MV-4-11 (cell line): ENCODE results near the gene ZBTB32.

ENCODE experiments used
- DNase-seq: peaks from one replicate; lab custom pipeline; 2025; lab: John Stamatoyannopoulos, UW

The ZBTB32 gene

GRCh38 chr19:35695895-35696422, 8.4 kb upstream of the ZBTB32 start:
- no peak for DNase-seq

DNA sequence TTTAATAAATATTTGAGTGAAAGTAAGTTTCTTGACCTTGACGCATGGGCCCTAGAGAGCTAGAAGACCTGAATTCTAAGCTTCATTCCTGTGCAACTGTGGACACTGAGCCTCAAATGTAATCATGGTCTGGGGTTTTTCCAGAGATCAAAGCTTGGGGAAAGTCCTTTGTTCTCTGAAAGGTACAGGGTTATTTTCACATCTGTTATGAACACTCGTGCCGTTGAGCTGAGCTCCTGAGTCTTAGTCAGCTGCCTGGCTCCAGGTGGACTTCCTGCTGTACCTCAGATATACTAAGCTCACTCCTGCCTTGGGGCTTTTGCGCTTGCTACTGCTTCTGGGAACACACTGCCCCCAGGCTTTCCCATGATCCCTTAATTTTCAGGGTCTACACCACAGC, 7.5 kb upstream of the ZBTB32 start:
- no peak for DNase-seq

DNA sequence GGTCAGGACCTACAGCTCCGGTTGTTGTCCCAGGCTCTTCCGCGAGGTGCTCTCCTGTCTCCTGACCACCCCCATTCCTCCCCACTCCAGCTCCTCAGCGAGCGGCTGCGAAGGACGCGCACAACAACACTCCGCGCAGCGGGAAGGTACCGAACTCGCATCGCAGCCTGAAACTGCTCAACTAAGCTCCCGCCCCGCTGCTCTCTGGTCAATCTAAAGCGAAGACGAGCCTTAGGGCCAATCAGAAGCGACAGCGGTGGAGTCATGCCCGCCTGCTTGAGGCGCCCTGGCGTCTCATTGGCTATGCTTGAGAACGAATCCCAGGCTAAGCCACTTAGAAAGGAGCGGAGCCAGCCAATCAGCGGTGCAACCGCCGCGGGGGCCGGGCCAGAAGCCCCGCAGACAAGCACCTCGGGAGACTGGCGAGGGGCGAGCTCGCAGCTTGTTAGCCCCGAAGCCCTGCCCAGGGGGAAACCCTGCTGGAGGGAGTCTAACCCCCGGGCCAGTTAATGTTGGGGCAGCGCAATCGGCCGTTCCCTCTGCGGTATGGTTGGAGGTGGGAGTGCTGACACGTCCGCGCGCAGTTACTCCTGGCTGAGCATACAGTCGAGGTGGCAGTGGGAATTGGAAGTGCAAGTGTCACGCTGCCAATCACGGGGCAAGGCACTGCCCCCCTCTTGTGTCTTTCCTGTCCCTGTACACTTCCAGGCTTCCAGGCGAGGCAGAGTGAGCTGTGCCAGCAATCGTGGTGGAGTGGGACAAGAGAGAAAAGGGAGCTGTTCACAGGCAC, 1.9 kb upstream of the ZBTB32 start:
- DNase-seq: peak; percentile 99

GRCh38 chr19:35703343-35703742, 1.0 kb upstream of the ZBTB32 start:
- no peak for DNase-seq

DNA sequence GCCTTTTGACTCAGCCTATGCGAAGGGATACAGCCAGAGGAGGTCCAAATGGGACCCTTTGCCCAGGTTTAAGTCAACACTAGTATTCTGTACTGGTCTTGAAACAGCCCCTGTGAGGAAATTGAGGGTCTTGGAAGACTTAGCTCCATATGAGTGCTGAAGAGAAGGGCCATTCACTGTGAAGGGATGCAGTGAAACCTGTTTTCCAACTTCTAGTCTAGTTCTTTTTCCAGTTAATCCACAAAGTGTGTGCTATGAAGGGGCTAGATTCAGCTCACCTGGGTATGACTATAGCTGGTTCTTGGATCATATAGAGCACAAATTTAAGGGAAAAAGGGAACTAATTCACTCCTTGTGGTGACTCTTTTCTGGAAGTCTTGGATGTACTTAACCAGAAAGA, 4.0 kb downstream of the ZBTB32 start:
- DNase-seq: no peak

- DNase-seq: no peak
Observed at GRCh38 chr19:35710784-35711723, 6.7 kb downstream of the ZBTB32 start.

- no peak for DNase-seq
Observed at GRCh38 chr19:35712567-35713505, 8.5 kb downstream of the ZBTB32 start.

GRCh38 chr19:35713506-35713850, 9.1 kb downstream of the ZBTB32 start:
- DNase-seq: no peak

- DNase-seq: no peak
Observed at GRCh38 chr19:35713904-35714495, 9.6 kb downstream of the ZBTB32 start.

- peak; percentile 30 for DNase-seq
Observed at GRCh38 chr19:35714601-35715354, 10.4 kb downstream of the ZBTB32 start.

- no peak for DNase-seq
Observed at GRCh38 chr19:35715355-35715809, 11.0 kb downstream of the ZBTB32 start.

GRCh38 chr19:35715981-35716800, 11.8 kb downstream of the ZBTB32 start:
- DNase-seq: no peak

DNA sequence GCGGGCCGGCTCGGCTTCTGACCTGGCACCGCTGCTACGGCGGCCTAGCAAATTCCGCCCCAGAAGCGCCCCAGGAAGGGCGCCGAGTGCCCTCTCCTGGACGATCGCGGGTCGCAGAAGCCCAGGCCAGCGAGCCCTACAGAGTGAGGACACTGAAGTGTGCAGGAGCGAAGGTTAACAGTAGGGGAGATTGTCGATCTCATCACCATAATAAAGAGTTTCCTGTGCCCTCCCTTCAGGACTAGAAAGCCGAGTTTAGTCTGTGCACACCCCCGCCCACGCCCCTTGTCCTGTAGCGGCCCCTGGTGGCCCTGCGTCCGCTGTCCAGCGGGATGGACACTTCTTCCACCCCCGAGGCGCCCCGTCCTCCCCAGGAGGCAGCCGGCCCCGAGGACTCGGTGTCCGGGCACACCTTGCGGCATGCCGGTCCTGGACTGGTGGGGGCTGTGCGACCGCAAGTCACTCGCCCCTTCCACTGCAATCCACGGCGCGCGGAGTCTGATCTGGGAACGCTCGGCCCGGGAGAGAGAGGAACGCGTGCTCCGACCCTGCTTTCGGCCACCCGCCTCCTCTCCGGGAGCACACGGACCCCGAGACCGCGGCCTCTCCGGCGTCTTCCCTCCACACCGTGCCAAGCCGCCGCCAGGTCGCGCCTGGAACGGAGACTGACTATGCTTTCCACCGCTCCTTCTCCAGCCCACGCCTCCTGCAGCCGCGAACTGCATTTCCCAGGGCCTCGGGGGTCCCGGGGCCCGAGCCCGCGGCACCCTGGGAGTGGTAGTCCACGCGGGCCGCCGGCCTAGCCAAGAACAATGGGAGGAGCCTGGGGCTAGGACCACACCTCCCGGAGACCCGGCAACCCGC, 12.7 kb downstream of the ZBTB32 start:
- DNase-seq: peak; percentile 97

DNA sequence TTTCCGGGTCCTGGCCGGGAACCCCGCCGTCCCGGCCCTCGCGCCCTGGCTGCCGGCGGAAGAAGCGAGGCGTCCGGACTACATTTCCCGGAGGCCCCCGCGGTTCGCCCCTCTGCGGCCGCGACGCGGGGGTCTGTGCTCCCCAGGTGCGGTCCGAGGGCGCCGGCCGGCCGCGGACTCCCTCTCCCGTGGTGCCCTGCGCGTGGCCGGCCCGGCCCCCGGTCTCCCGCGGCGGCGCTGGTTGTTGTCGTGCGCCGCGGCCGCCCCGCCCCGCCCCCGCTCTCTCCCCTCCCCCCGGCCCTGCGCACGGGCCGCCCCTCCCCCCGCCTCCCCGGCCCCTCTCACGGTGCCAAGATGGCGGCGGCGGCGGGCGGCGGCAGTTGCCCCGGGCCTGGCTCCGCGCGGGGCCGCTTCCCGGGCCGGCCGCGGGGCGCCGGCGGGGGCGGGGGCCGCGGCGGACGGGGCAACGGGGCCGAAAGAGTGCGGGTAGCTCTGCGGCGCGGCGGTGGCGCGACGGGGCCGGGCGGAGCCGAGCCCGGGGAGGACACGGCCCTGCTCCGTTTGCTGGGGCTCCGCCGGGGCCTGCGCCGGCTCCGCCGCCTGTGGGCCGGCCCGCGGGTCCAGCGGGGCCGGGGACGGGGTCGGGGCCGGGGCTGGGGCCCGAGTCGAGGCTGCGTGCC, 13.4 kb downstream of the ZBTB32 start, which contains the start of gene KMT2B:
TSS of gene KMT2B (plus strand) at position 339 of the 680 bp plus-strand sequence. CDS start at position 355, 16 bp downstream.
- no peak for DNase-seq

- DNase-seq: no peak
Observed at GRCh38 chr19:35718345-35719041, 14.1 kb downstream of the ZBTB32 start.

GRCh38 chr19:35719402-35720162, 15.2 kb downstream of the ZBTB32 start:
- no peak for DNase-seq

GRCh38 chr19:35720163-35720524, 15.8 kb downstream of the ZBTB32 start:
- DNase-seq: no peak
